ENCODE data around the gene FCF1.
A peak's percentile ranks its signal among the peaks of the same experiment; 100 is the strongest.

Gene FCF1

GRCh38 chr14:74712499-74713394 is at the start of gene FCF1, which contains the start of gene AREL1:
Gene FCF1 (plus strand): TSS chr14:74713144. CDS start chr14:74713198, 54 bp downstream.
Gene AREL1 (minus strand): TSS chr14:74713080. CDS start chr14:74685615, 27,465 bp downstream.
- peak; percentile 89 for DNase-seq (ENCODE audit: low spot score)

- DNase-seq (ENCODE audit: low spot score): no peak
Observed at GRCh38 chr14:74663884-74664283, 49.1 kb upstream of the FCF1 start.

GRCh38 chr14:74664717-74665116 is 48.2 kb upstream of the FCF1 start:
- no peak for DNase-seq (ENCODE audit: low spot score)

GRCh38 chr14:74667758-74668157 is 45.2 kb upstream of the FCF1 start:
- DNase-seq (ENCODE audit: low spot score): no peak

- DNase-seq (ENCODE audit: low spot score): no peak
Observed at GRCh38 chr14:74669256-74669655, 43.7 kb upstream of the FCF1 start.

- DNase-seq (ENCODE audit: low spot score): no peak
Observed at GRCh38 chr14:74669846-74670245, 43.1 kb upstream of the FCF1 start.

GRCh38 chr14:74670726-74671411 is 42.1 kb upstream of the FCF1 start:
- no peak for DNase-seq (ENCODE audit: low spot score)

- DNase-seq (ENCODE audit: low spot score): no peak
Observed at GRCh38 chr14:74671789-74672188, 41.2 kb upstream of the FCF1 start.

- DNase-seq (ENCODE audit: low spot score): no peak
Observed at GRCh38 chr14:74673768-74674167, 39.2 kb upstream of the FCF1 start.

- no peak for DNase-seq (ENCODE audit: low spot score)
Observed at GRCh38 chr14:74675219-74675618, 37.7 kb upstream of the FCF1 start.

- peak; percentile 76 for DNase-seq (ENCODE audit: low spot score)
Observed at GRCh38 chr14:74682169-74682952, 30.6 kb upstream of the FCF1 start.

GRCh38 chr14:74683406-74683805 is 29.5 kb upstream of the FCF1 start:
- no peak for DNase-seq (ENCODE audit: low spot score)

- DNase-seq (ENCODE audit: low spot score): no peak
Observed at GRCh38 chr14:74684434-74684833, 28.5 kb upstream of the FCF1 start.

- DNase-seq (ENCODE audit: low spot score): no peak
Observed at GRCh38 chr14:74685056-74685455, 27.9 kb upstream of the FCF1 start.

GRCh38 chr14:74685921-74686678 is 26.8 kb upstream of the FCF1 start:
- DNase-seq (ENCODE audit: low spot score): no peak

- no peak for DNase-seq (ENCODE audit: low spot score)
Observed at GRCh38 chr14:74691456-74691855, 21.5 kb upstream of the FCF1 start.

GRCh38 chr14:74693191-74693590 is 19.8 kb upstream of the FCF1 start:
- DNase-seq (ENCODE audit: low spot score): no peak

- DNase-seq (ENCODE audit: low spot score): no peak
Observed at GRCh38 chr14:74695406-74695805, 17.5 kb upstream of the FCF1 start.

GRCh38 chr14:74697011-74697410 is 15.9 kb upstream of the FCF1 start:
- DNase-seq (ENCODE audit: low spot score): no peak

GRCh38 chr14:74697543-74697942 is 15.4 kb upstream of the FCF1 start:
- DNase-seq (ENCODE audit: low spot score): no peak

- DNase-seq (ENCODE audit: low spot score): no peak
Observed at GRCh38 chr14:74697976-74698375, 15.0 kb upstream of the FCF1 start.

GRCh38 chr14:74698465-74698864 is 14.5 kb upstream of the FCF1 start:
- DNase-seq (ENCODE audit: low spot score): no peak
